BJ (cell line): ENCODE measurements around the gene LIPI. TPM values are rescaled to one million over a fixed set of nuclear protein-coding genes. Genes with fewer than 3 reads are reported as not detected.

Experiments used
- CTCF ChIA-PET: fragments of 350-600 bp; formaldehyde crosslinking; extraction: SDS; loops from one replicate; lab custom pipeline; 2021; ENCODE audit warnings: antibody characterized with exemption, inconsistent platforms; lab: Yijun Ruan, JAX
- POLR2A ChIA-PET: fragments of 300-600 bp; sonication (Branson Sonifier 250); formaldehyde crosslinking; extraction: SDS; loops from one replicate; lab custom pipeline; 2021; ENCODE audit warnings: antibody characterized with exemption; lab: Charles Lee
- DNase-seq: peaks from one replicate; pipeline ENCODE4 v3.0.0-alpha.2; 2011; ENCODE audit warnings: low read depth
- H3K27me3 ChIP-seq: 2 replicates; pipeline ENCODE4 v1.6.0; 2011; ENCODE audit warnings: low read length; ENCODE audit not compliant: control insufficient read depth, insufficient read depth
- H3K36me3 ChIP-seq: 2 replicates; pipeline ENCODE4 v1.5.1; 2011; ENCODE audit warnings: low read length; ENCODE audit not compliant: control insufficient read depth, insufficient read depth
- H3K4me3 ChIP-seq: 2 replicates; pipeline ENCODE4 v1.5.1; 2011; ENCODE audit warnings: low read depth, mild to moderate bottlenecking, control low read depth, low read length
- CTCF ChIP-seq: IDR thresholded peaks from 2 replicates; pipeline ENCODE4 v1.5.1; 2011; ENCODE audit warnings: low read depth, mild to moderate bottlenecking, control low read depth, inconsistent platforms, low read length, moderate library complexity; ENCODE audit not compliant: insufficient read depth
- polyA plus RNA-seq: library from polyadenylated mRNA; depleted of rRNA; stranded (reverse); fragments of >200 nt; gene quantifications from 2 replicates; pipeline ENCODE4 v1.2.3, GENCODE V29; 2011

The LIPI gene
- polyA plus RNA-seq, 1 experiment = not detected

- Histone ChIP-seq H3K4me3 (no peak overlapping the region), H3K27me3 (no peaks in the 10 kb centered on the region), H3K36me3 (no peaks in the 10 kb centered on the region)
- ChIA-PET POLR2A (no interaction called here), CTCF (no interaction called here)
- DNase-seq = no peak
- TF ChIP-seq CTCF = no peak
Observed at GRCh38 chr21:14236180-14236579, 25.4 kb upstream of the LIPI start.

DNA sequence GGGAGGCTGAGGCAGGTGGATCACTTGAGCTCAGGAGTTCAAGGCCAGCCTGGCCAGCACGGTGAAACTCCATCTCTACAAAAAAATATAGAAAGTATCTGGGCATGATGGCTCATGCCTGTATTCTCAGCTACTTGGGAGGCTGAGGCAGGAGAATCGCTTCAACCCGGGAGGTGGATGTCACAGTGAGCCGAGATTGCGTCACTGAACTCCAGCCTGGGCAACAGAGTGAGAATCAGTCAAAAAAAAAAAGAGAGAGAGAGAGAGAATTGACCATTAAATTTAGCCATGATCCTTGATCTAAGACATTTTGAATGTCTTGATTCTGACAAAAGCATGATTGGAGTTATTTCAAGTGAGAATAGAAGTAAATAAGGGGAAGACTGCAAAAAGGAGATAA, 24.3 kb upstream of the LIPI start:
- H3K36me3 ChIP-seq = no peaks in the 10 kb centered on the region
- DNase-seq = no peak
- POLR2A ChIA-PET = no interaction called here
- H3K27me3 ChIP-seq = no peaks in the 10 kb centered on the region
- no peak for TF ChIP-seq CTCF
- H3K4me3 ChIP-seq = no peak overlapping the region
- CTCF ChIA-PET = no interaction called here

GRCh38 chr21:14229399-14229798, 18.6 kb upstream of the LIPI start:
- no peak for DNase-seq
- H3K27me3 ChIP-seq = no peaks in the 10 kb centered on the region
- CTCF ChIA-PET = no interaction called here
- no peak for TF ChIP-seq CTCF
- H3K36me3 ChIP-seq = no peaks in the 10 kb centered on the region
- no peak overlapping the region for H3K4me3 ChIP-seq
- POLR2A ChIA-PET = no interaction called here

DNA sequence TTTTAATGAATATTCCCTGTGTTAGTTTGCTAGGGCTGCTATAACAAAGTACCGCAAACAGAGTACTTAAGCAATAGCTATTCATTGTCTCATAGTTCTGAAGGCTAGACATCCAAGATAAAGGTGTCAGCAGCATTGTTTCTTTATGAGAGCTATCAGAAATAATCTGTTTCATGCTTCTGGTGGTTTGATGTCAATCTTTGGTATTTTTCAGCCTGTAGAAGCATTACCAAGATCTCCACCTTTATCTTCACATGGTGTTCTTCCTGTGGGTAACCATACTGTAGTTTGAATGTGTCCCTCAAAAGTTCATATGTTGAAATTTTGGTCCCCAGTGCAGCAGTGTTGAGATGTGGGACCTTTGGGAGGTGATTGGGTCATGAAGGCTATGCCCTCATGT, 12.6 kb upstream of the LIPI start:
- TF ChIP-seq CTCF = no peak
- DNase-seq = no peak
- Histone ChIP-seq H3K27me3 (no peaks in the 10 kb centered on the region), H3K36me3 (no peaks in the 10 kb centered on the region), H3K4me3 (no peak overlapping the region)
- ChIA-PET CTCF (no interaction called here), POLR2A (no interaction called here)

DNA sequence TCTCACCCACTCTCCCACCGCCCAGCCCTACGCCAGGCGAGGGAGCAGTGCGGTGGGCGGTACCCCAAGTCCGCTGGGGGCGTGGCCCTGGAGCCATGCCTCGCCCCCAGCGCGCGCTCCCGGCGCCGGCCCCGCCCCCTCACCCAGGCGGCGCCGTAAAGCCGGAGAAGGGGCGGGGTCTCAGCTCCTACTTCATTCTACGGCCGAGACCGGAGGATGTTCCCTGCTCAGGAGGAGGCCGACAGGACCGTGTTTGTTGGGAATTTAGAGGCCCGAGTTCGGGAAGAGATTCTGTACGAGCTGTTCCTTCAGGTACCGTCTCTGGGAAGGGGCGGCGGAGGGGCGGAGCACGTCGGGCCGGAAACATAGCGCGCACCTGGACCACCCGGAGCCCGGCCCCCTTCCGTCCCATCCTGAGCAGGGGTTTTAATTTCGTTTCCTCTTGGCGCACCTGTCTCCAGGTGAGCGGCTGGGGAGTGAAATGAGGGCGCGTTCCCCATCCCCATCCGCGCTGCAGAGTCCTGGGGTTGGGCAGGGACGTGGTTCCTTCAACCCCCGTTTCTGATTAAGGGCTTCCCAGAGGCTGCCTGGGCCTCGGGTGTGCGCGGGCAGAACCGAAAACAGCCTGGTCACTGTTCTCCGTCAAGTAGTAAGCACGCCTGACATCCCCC, 5.4 kb upstream of the LIPI start, which contains the start of gene RBM11:
Gene RBM11, plus strand, starts transcription at position 187 of the 671 bp plus-strand sequence. Its CDS starts 30 bp downstream, at position 217.
- no peak for TF ChIP-seq CTCF
- peak within 1 kb of the TSS; percentile 46 for H3K4me3 ChIP-seq
- DNase-seq = no peak
- no peaks in the 10 kb centered on the region for H3K27me3 ChIP-seq
- ChIA-PET CTCF (no interaction called here), POLR2A (no interaction called here)
- no peaks in the 10 kb centered on the region for H3K36me3 ChIP-seq
